ENCODE measurements around the gene ROGDI.

ROGDI gene

DNA sequence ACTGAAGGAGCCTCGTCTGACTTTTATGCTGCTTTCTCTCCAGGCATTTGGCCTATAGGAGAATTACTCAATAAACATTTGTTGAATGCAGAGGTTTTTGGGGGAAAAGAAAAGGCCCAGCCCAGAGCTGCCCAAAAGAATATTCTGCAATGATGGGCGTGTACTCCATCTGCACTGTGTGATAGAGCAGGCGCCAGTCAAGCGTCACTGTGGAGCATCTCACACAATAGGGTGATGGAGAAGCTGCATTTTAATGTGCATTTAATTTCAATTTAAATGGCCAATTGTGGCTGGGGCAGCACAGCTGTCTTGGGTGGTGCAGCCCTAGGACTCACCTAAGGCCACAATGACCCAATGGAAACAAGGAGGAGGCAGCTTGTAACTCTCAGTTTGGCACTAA lies 24.1 kb upstream of the ROGDI start:
- no peaks in the 10 kb centered on the region for H3F3A ChIP-seq (ENCODE audit: insufficient read depth, low read length)
- no peak overlapping the region for H3K4me3 ChIP-seq (ENCODE audit: low read length)
- no peaks in the 10 kb centered on the region for H3K4me1 ChIP-seq (ENCODE audit: low read length)
- peaks cover 14% of the 10 kb centered on the region for H3K36me3 ChIP-seq (replicated peaks; ENCODE audit: insufficient read depth, low read length)
- no peak overlapping the region for H3K9ac ChIP-seq (ENCODE audit: low read length)
- H3K27ac ChIP-seq (ENCODE audit: low read length), result no peak overlapping the region
- no peaks in the 10 kb centered on the region for H3K27me3 ChIP-seq (replicated peaks; ENCODE audit: insufficient read depth, low read length)
- no peak overlapping the region for H3K4me2 ChIP-seq (ENCODE audit: low read depth, low read length)
- no peaks in the 10 kb centered on the region for H3K9me3 ChIP-seq (replicated peaks; ENCODE audit: insufficient read depth, low read length)
- H2AFZ ChIP-seq (ENCODE audit: low read length), result no peak overlapping the region
- DNase-seq, result no peak
- no peak for TF ChIP-seq EZH2phosphoT487 (IDR thresholded peaks at IDR 0.05; ENCODE audit: low read length)
- no peak for TF ChIP-seq EZH2 (optimal IDR thresholded peaks at IDR 0.05; ENCODE audit: low read depth, low read length)
- TF ChIP-seq, protein P1, sequence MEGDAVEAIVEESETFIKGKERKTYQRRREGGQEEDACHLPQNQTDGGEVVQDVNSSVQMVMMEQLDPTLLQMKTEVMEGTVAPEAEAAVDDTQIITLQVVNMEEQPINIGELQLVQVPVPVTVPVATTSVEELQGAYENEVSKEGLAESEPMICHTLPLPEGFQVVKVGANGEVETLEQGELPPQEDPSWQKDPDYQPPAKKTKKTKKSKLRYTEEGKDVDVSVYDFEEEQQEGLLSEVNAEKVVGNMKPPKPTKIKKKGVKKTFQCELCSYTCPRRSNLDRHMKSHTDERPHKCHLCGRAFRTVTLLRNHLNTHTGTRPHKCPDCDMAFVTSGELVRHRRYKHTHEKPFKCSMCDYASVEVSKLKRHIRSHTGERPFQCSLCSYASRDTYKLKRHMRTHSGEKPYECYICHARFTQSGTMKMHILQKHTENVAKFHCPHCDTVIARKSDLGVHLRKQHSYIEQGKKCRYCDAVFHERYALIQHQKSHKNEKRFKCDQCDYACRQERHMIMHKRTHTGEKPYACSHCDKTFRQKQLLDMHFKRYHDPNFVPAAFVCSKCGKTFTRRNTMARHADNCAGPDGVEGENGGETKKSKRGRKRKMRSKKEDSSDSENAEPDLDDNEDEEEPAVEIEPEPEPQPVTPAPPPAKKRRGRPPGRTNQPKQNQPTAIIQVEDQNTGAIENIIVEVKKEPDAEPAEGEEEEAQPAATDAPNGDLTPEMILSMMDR (IDR thresholded peaks at IDR 0.05; ENCODE audit: low read length), result no peak
- H3K79me2 ChIP-seq (ENCODE audit: low read length), result 0 out of 2 replicates have a peak, but pooled peaks cover 8% of the 10 kb centered on the region
- H4K20me1 ChIP-seq (ENCODE audit: insufficient read depth, low read length), result no peaks in the 10 kb centered on the region
- no peaks in the 10 kb centered on the region for H3K9me2 ChIP-seq (replicated peaks; ENCODE audit: insufficient read depth, low read length)

DNA sequence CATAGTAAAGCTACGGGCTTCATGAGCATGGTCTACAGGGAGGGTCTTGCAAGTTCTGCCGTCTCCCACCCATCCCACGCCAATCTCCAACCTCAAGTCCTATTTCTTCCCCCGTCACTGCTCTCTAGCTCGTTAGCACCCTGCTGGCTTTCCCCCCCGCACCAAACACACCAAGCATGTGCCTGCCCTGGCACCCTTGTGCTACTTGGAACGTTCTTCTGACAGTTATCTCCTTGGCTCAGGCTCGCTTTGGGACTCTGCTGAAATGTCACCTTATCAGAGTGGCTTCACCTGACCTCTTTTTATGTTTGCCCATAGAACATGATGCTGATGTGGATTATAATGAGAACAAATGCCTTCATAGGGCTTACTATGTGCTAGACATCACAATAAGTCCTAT lies 22.8 kb upstream of the ROGDI start:
- Histone ChIP-seq H3F3A (ENCODE audit: insufficient read depth, low read length) (no peaks in the 10 kb centered on the region), H3K27me3 (replicated peaks; ENCODE audit: insufficient read depth, low read length) (no peaks in the 10 kb centered on the region), H3K9ac (ENCODE audit: low read length) (no peak overlapping the region), H3K4me3 (ENCODE audit: low read length) (no peak overlapping the region), H2AFZ (ENCODE audit: low read length) (no peak overlapping the region), H4K20me1 (ENCODE audit: insufficient read depth, low read length) (no peaks in the 10 kb centered on the region), H3K4me2 (ENCODE audit: low read depth, low read length) (no peak overlapping the region), H3K9me2 (replicated peaks; ENCODE audit: insufficient read depth, low read length) (no peaks in the 10 kb centered on the region), H3K36me3 (replicated peaks; ENCODE audit: insufficient read depth, low read length) (peaks cover 18% of the 10 kb centered on the region), H3K79me2 (ENCODE audit: low read length) (0 out of 2 replicates have a peak, but pooled peaks cover 8% of the 10 kb centered on the region), H3K27ac (ENCODE audit: low read length) (no peak overlapping the region), H3K9me3 (replicated peaks; ENCODE audit: insufficient read depth, low read length) (no peaks in the 10 kb centered on the region), H3K4me1 (ENCODE audit: low read length) (no peaks in the 10 kb centered on the region)
- no peak for DNase-seq
- no peak for TF ChIP-seq EZH2phosphoT487 (IDR thresholded peaks at IDR 0.05; ENCODE audit: low read length)

DNA sequence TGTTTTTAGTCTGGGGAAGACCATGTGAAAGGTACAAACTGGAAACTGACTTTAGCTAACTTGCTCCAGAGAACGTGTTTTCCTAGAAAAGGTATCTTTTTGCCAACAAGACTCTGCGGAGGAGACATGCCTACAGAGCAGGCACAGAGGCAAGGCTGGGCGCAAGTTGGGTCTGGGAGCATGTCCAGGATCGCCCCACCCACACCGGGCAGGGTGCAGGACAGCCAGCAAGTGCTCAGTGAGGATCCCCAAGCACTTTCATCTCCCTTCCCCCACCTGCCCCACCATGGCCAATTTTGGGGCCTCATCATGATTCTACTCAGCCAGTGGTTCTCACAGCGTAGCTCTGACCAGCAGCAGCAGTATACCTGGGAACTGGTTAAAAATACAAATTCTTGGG lies 18.2 kb upstream of the ROGDI start:
- Histone ChIP-seq H3K27ac (ENCODE audit: low read length) (no peak overlapping the region), H3K4me2 (ENCODE audit: low read depth, low read length) (no peak overlapping the region), H3F3A (ENCODE audit: insufficient read depth, low read length) (no peaks in the 10 kb centered on the region), H3K4me1 (ENCODE audit: low read length) (no peaks in the 10 kb centered on the region), H3K4me3 (ENCODE audit: low read length) (no peak overlapping the region), H3K9me2 (replicated peaks; ENCODE audit: insufficient read depth, low read length) (no peaks in the 10 kb centered on the region), H3K9me3 (replicated peaks; ENCODE audit: insufficient read depth, low read length) (no peaks in the 10 kb centered on the region), H3K27me3 (replicated peaks; ENCODE audit: insufficient read depth, low read length) (no peaks in the 10 kb centered on the region), H2AFZ (ENCODE audit: low read length) (no peak overlapping the region), H3K9ac (ENCODE audit: low read length) (no peak overlapping the region), H3K79me2 (ENCODE audit: low read length) (no peaks in the 10 kb centered on the region), H3K36me3 (replicated peaks; ENCODE audit: insufficient read depth, low read length) (peaks cover 14% of the 10 kb centered on the region), H4K20me1 (ENCODE audit: insufficient read depth, low read length) (no peaks in the 10 kb centered on the region)
- no peak for DNase-seq
- no peak for TF ChIP-seq EZH2 (optimal IDR thresholded peaks at IDR 0.05; ENCODE audit: low read depth, low read length)
- TF ChIP-seq, protein P1 (IDR thresholded peaks at IDR 0.05; ENCODE audit: low read length), result no peak
- TF ChIP-seq EZH2phosphoT487 (IDR thresholded peaks at IDR 0.05; ENCODE audit: low read length), result no peak

DNA sequence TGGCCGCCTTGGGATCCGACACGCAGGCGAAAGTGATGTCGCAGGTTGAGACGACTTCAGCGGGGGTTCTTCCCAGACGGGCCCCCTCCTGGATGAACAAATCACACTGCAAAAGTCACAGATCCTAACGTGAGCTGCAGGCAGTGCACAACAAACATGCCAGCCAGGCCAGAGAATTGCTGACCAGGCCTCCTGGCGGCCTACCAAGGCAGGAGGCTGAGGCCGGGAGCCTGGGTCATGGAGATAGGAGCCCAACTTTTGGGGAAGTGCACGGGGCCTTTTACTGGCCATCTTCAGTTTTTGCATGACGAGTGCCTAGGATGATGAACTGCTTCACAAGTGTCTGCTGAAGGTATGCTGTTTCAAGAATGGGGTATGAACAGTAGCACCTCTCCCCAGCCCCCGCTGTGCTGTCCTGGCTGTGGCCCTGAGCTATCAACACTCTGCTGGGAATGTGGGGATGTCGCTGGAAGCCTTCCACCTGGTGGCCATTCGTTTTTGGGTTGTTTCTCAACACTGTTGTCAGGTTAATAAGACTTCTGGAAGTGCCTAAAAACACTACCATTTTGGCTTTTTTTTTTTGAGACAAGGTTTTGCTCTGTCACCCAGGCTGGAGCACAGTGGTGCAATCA lies 12.2 kb upstream of the ROGDI start:
- H3K9ac ChIP-seq (ENCODE audit: low read length), result no peak overlapping the region
- peaks cover 3% of the 10 kb centered on the region; the same call in 1 of the 2 replicates for H3F3A ChIP-seq (ENCODE audit: insufficient read depth, low read length)
- no peak overlapping the region for H3K4me2 ChIP-seq (ENCODE audit: low read depth, low read length)
- no peaks in the 10 kb centered on the region for H3K36me3 ChIP-seq (replicated peaks; ENCODE audit: insufficient read depth, low read length)
- DNase-seq, result no peak
- H3K9me3 ChIP-seq (replicated peaks; ENCODE audit: insufficient read depth, low read length), result no peaks in the 10 kb centered on the region
- no peaks in the 10 kb centered on the region for H3K27me3 ChIP-seq (replicated peaks; ENCODE audit: insufficient read depth, low read length)
- H3K27ac ChIP-seq (ENCODE audit: low read length), result no peak overlapping the region
- no peak overlapping the region for H2AFZ ChIP-seq (ENCODE audit: low read length)
- H3K4me1 ChIP-seq (ENCODE audit: low read length), result no peaks in the 10 kb centered on the region
- TF ChIP-seq EZH2phosphoT487 (IDR thresholded peaks at IDR 0.05; ENCODE audit: low read length) (no peak), EZH2 (optimal IDR thresholded peaks at IDR 0.05; ENCODE audit: low read depth, low read length) (no peak)
- TF ChIP-seq, protein P1 (IDR thresholded peaks at IDR 0.05; ENCODE audit: low read length), result no peak
- H3K9me2 ChIP-seq (replicated peaks; ENCODE audit: insufficient read depth, low read length), result no peaks in the 10 kb centered on the region
- H3K79me2 ChIP-seq (ENCODE audit: low read length), result no peaks in the 10 kb centered on the region
- H4K20me1 ChIP-seq (ENCODE audit: insufficient read depth, low read length), result no peaks in the 10 kb centered on the region
- no peak overlapping the region for H3K4me3 ChIP-seq (ENCODE audit: low read length)

Data from MM.1S (cell line).